ENCODE results near the gene FAM20A.

The FAM20A gene

GRCh38 chr17:68489919-68490318 is 111.2 kb downstream of the FAM20A start:
- DNase-seq, result no peak
